ENCODE data around the gene CYFIP2.
"Not testable (repeated sequence)": the region's sequence is repeated elsewhere in the genome, so short reads cannot be mapped to it uniquely, and the experiment has no call there.

GRCh38 chr5:157244704-157245103 is 21.2 kb upstream of the CYFIP2 start:
- not testable (repeated sequence) for TF ChIP-seq POLR2A, EP300, POLR2AphosphoS5 (IDR thresholded peaks at IDR 0.05)
- TF ChIP-seq, protein P1, sequence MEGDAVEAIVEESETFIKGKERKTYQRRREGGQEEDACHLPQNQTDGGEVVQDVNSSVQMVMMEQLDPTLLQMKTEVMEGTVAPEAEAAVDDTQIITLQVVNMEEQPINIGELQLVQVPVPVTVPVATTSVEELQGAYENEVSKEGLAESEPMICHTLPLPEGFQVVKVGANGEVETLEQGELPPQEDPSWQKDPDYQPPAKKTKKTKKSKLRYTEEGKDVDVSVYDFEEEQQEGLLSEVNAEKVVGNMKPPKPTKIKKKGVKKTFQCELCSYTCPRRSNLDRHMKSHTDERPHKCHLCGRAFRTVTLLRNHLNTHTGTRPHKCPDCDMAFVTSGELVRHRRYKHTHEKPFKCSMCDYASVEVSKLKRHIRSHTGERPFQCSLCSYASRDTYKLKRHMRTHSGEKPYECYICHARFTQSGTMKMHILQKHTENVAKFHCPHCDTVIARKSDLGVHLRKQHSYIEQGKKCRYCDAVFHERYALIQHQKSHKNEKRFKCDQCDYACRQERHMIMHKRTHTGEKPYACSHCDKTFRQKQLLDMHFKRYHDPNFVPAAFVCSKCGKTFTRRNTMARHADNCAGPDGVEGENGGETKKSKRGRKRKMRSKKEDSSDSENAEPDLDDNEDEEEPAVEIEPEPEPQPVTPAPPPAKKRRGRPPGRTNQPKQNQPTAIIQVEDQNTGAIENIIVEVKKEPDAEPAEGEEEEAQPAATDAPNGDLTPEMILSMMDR (IDR thresholded peaks at IDR 0.05) = not testable (repeated sequence)

All from stomach (tissue), 4 donors.